Liver (tissue), 9 donors: ENCODE data around the gene SLC34A2. TPM values are rescaled to one million over a fixed set of nuclear protein-coding genes. Genes with fewer than 3 reads are reported as not detected.

Source experiments
- DNase-seq: peaks from one replicate; pipeline ENCODE4 v3.0.0-alpha.2; 2017; ENCODE audit warnings: low spot score
- H3K27ac ChIP-seq, 2 donors: one replicate each; pipeline ENCODE4 v1.7.0; 2013; ENCODE audit warnings: inconsistent platforms in 2 of 2, low read length in 2 of 2, control low read depth in 1 of 2, low read depth in 1 of 2, mild to moderate bottlenecking in 1 of 2
- H3K27me3 ChIP-seq, 4 donors: one replicate each; pipeline versions ENCODE4 v1.6.1 to v1.7.0; 2013; ENCODE audit warnings: low read length in 3 of 4, inconsistent platforms in 1 of 4, mild to moderate bottlenecking in 1 of 4, moderate library complexity in 1 of 4; ENCODE audit not compliant: control insufficient read depth in 4 of 4, insufficient read depth in 4 of 4
- H3K36me3 ChIP-seq, 4 donors: one replicate each; pipeline versions ENCODE4 v1.6.1 to v1.7.0; 2013; ENCODE audit warnings: low read length in 3 of 4, mild to moderate bottlenecking in 3 of 4, low read depth in 1 of 4, moderate library complexity in 1 of 4; ENCODE audit not compliant: control insufficient read depth in 4 of 4, insufficient read depth in 3 of 4
- H3K4me1 ChIP-seq, 4 donors: one replicate each; pipeline versions ENCODE4 v1.6.1 to v1.7.0; 2013; ENCODE audit warnings: low read length in 3 of 4, mild to moderate bottlenecking in 3 of 4, moderate library complexity in 1 of 4; ENCODE audit not compliant: control insufficient read depth in 4 of 4, insufficient read depth in 4 of 4
- H3K4me3 ChIP-seq, 3 donors: one replicate each; pipeline versions ENCODE4 v1.6.1 to v1.7.0; 2013; ENCODE audit warnings: low read length in 3 of 3, control low read depth in 1 of 3, low read depth in 1 of 3, mild to moderate bottlenecking in 1 of 3
- H3K9ac ChIP-seq, 2 donors: one replicate each; pipeline ENCODE4 v1.7.0; 2013; ENCODE audit warnings: low read length in 2 of 2, mild to moderate bottlenecking in 2 of 2, moderate library complexity in 2 of 2, control low read depth in 1 of 2, low read depth in 1 of 2
- H3K9me3 ChIP-seq, 4 donors: one replicate each; pipeline versions ENCODE4 v1.6.1 to v1.7.0; 2013; ENCODE audit warnings: low read length in 3 of 4; ENCODE audit not compliant: control insufficient read depth in 4 of 4
- EGR1 ChIP-seq, 2 donors: IDR thresholded peaks; 2 replicates each; pipeline ENCODE4 v1.6.1; 2016 to 2018; ENCODE audit warnings: antibody characterized with exemption in 2 of 2, low read depth in 2 of 2
- FOXA1 ChIP-seq: IDR thresholded peaks from 2 replicates; pipeline ENCODE4 v1.6.1; 2016; ENCODE audit warnings: antibody characterized with exemption
- FOXA2 ChIP-seq: IDR thresholded peaks from 2 replicates; pipeline ENCODE4 v1.6.1; 2016; ENCODE audit warnings: antibody characterized with exemption
- GABPA ChIP-seq, 2 donors: IDR thresholded peaks in 1 of 2; conservative IDR thresholded peaks in 1 of 2; 2 replicates each; pipeline ENCODE4 v1.6.1; 2016; ENCODE audit warnings: antibody characterized with exemption in 2 of 2, mild to moderate bottlenecking in 1 of 2, moderate library complexity in 1 of 2
- HNF4A ChIP-seq, 2 donors: conservative IDR thresholded peaks; 2 replicates each; pipeline ENCODE4 v1.6.1; 2016; ENCODE audit warnings: antibody characterized with exemption in 2 of 2, mild to moderate bottlenecking in 2 of 2
- HNF4G ChIP-seq: IDR thresholded peaks from 2 replicates; pipeline ENCODE4 v1.6.1; 2016; ENCODE audit warnings: antibody characterized with exemption
- JUND ChIP-seq, 2 donors: IDR thresholded peaks; 2 replicates each; pipeline ENCODE4 v1.6.1; 2016; ENCODE audit warnings: antibody characterized with exemption in 2 of 2
- NR2F2 ChIP-seq: IDR thresholded peaks from 2 replicates; pipeline ENCODE4 v1.6.1; 2016; ENCODE audit warnings: antibody characterized with exemption
- RAD21 ChIP-seq, 2 donors: IDR thresholded peaks; 2 replicates each; pipeline ENCODE4 v1.6.1; 2016; ENCODE audit warnings: antibody characterized with exemption in 2 of 2, mild to moderate bottlenecking in 2 of 2
- RXRA ChIP-seq, 2 donors: IDR thresholded peaks; 2 replicates each; pipeline ENCODE4 v1.6.1; 2017 to 2018; ENCODE audit warnings: antibody characterized with exemption in 2 of 2, mild to moderate bottlenecking in 1 of 2
- SP1 ChIP-seq: IDR thresholded peaks from 2 replicates; pipeline ENCODE4 v1.6.1; 2018; ENCODE audit warnings: antibody characterized with exemption, mild to moderate bottlenecking
- TAF1 ChIP-seq: conservative IDR thresholded peaks from 2 replicates; pipeline ENCODE4 v1.6.1; 2016; ENCODE audit warnings: antibody characterized with exemption, mild to moderate bottlenecking
- YY1 ChIP-seq: IDR thresholded peaks from 2 replicates; pipeline ENCODE4 v1.6.1; 2016; ENCODE audit warnings: antibody characterized with exemption, mild to moderate bottlenecking
- WGBS: extraction: QIAGEN DNeasy Blood & Tissue Kit; methylation state at CpG from one replicate; pipeline ENCODE4 v1.1.7; 2013; 5-methylcytosine and 5-hydroxymethylcytosine counted together
- polyA plus RNA-seq, 2 donors: library from polyadenylated mRNA; stranded (reverse) in 1 of 2; unstranded in 1 of 2; fragments of 200-250 nt in 1 of 2; fragments of >200 nt in 1 of 2; fragmentation: Nextera tagmentation in 1 of 2; extraction: Ambion mirVana in 1 of 2; gene quantifications; one replicate each; pipeline versions ENCODE4 v1.2.1 to v1.2.3, GENCODE V29; 2013 to 2015
- total RNA-seq, 2 donors: library from RNA; depleted of rRNA; stranded (reverse); fragments of >200 nt; gene quantifications; one replicate each; pipeline ENCODE4 v1.2.3, GENCODE V29; 2014
- TF ChIP-seq, protein P1 (sequence below): fragments of 150-350 bp; IDR thresholded peaks from 2 replicates; pipeline ENCODE4 v1.5.1; 2017; ENCODE audit warnings: improper control_type of control experiment, low read depth, low read length; ENCODE audit not compliant: missing input control
- TF ChIP-seq, protein P2 (sequence below): IDR thresholded peaks from 2 replicates; pipeline ENCODE4 v1.6.1; 2016; ENCODE audit warnings: antibody characterized with exemption
- TF ChIP-seq, protein P3 (sequence below): IDR thresholded peaks from 2 replicates; pipeline ENCODE4 v1.6.1; 2016; ENCODE audit warnings: antibody characterized with exemption
- TF ChIP-seq, protein P4 (sequence below): IDR thresholded peaks from 2 replicates; pipeline ENCODE4 v1.6.1; 2016; ENCODE audit warnings: antibody characterized with exemption
- TF ChIP-seq, protein P5 (sequence below): IDR thresholded peaks from 2 replicates; pipeline ENCODE4 v1.6.1; 2016; ENCODE audit warnings: antibody characterized with exemption, mild to moderate bottlenecking
- donor health status: healthy.
- donor health status: healthy.
- donor health status: healthy.
- donor health status: healthy.
- donor health status: healthy.

Gene SLC34A2
- total and polyA plus RNA-seq, 4 donors = 0.14 to 1.4 (median 0.94) TPM

DNA sequence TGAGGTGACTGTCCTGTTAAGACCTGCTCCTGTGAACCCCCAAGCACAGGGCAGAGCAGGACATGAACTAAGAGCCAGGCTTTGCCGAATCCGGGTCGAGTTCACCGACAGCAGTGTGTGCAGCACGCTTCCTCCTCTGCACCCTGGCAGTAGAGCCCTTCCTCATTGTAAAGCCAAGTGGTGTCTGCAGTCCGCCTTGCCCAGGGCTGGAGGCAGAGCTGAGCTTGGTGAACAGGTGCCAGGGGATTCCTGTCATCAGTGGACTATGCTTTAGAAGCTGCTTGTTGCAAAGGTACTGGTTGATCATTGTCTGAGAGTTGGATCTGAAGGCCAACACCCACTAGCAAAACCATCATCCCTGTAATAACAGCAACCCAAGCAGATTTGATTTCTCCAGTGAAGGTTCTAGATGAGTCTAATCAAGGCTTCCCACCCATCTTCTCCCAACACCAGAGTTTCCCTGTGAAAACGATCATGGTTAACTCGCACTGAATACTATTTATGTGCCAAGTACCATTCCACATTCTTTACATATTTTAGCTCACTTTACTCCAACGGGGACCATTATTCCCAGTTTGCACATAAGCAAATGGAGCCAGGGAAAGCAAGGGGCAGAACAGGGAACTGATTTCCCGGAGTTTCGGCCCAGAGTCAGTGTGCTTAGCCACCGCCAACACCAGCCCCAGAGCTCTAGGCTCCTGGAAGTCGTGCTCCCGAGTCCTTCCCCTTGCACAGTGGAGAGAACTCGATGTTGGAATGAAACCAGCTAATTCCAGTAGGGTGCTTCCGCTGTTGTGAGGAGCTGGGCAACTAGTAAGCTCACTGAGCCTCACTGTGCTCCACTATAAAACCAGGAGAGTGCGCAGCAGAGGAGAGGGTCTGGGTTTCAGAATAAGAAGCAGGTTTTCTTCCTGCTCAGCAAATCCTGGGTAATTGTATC is 1.4 kb upstream of the SLC34A2 start:
- H3K9me3 ChIP-seq = no peaks in the 10 kb centered on the region
- TF ChIP-seq FOXA2 = no peak
- TF ChIP-seq NR2F2 = no peak
- TF ChIP-seq, protein P1, sequence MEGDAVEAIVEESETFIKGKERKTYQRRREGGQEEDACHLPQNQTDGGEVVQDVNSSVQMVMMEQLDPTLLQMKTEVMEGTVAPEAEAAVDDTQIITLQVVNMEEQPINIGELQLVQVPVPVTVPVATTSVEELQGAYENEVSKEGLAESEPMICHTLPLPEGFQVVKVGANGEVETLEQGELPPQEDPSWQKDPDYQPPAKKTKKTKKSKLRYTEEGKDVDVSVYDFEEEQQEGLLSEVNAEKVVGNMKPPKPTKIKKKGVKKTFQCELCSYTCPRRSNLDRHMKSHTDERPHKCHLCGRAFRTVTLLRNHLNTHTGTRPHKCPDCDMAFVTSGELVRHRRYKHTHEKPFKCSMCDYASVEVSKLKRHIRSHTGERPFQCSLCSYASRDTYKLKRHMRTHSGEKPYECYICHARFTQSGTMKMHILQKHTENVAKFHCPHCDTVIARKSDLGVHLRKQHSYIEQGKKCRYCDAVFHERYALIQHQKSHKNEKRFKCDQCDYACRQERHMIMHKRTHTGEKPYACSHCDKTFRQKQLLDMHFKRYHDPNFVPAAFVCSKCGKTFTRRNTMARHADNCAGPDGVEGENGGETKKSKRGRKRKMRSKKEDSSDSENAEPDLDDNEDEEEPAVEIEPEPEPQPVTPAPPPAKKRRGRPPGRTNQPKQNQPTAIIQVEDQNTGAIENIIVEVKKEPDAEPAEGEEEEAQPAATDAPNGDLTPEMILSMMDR = no peak
- TF ChIP-seq, protein P2, sequence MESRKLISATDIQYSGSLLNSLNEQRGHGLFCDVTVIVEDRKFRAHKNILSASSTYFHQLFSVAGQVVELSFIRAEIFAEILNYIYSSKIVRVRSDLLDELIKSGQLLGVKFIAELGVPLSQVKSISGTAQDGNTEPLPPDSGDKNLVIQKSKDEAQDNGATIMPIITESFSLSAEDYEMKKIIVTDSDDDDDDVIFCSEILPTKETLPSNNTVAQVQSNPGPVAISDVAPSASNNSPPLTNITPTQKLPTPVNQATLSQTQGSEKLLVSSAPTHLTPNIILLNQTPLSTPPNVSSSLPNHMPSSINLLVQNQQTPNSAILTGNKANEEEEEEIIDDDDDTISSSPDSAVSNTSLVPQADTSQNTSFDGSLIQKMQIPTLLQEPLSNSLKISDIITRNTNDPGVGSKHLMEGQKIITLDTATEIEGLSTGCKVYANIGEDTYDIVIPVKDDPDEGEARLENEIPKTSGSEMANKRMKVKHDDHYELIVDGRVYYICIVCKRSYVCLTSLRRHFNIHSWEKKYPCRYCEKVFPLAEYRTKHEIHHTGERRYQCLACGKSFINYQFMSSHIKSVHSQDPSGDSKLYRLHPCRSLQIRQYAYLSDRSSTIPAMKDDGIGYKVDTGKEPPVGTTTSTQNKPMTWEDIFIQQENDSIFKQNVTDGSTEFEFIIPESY = no peak
- TF ChIP-seq, protein P3, sequence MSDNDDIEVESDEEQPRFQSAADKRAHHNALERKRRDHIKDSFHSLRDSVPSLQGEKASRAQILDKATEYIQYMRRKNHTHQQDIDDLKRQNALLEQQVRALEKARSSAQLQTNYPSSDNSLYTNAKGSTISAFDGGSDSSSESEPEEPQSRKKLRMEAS = no peak
- TF ChIP-seq, protein P4, sequence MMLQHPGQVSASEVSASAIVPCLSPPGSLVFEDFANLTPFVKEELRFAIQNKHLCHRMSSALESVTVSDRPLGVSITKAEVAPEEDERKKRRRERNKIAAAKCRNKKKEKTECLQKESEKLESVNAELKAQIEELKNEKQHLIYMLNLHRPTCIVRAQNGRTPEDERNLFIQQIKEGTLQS = no peak
- TF ChIP-seq FOXA1 = no peak
- no peak for TF ChIP-seq TAF1
- TF ChIP-seq HNF4G = no peak
- TF ChIP-seq, protein P5, sequence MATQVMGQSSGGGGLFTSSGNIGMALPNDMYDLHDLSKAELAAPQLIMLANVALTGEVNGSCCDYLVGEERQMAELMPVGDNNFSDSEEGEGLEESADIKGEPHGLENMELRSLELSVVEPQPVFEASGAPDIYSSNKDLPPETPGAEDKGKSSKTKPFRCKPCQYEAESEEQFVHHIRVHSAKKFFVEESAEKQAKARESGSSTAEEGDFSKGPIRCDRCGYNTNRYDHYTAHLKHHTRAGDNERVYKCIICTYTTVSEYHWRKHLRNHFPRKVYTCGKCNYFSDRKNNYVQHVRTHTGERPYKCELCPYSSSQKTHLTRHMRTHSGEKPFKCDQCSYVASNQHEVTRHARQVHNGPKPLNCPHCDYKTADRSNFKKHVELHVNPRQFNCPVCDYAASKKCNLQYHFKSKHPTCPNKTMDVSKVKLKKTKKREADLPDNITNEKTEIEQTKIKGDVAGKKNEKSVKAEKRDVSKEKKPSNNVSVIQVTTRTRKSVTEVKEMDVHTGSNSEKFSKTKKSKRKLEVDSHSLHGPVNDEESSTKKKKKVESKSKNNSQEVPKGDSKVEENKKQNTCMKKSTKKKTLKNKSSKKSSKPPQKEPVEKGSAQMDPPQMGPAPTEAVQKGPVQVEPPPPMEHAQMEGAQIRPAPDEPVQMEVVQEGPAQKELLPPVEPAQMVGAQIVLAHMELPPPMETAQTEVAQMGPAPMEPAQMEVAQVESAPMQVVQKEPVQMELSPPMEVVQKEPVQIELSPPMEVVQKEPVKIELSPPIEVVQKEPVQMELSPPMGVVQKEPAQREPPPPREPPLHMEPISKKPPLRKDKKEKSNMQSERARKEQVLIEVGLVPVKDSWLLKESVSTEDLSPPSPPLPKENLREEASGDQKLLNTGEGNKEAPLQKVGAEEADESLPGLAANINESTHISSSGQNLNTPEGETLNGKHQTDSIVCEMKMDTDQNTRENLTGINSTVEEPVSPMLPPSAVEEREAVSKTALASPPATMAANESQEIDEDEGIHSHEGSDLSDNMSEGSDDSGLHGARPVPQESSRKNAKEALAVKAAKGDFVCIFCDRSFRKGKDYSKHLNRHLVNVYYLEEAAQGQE = no peak
- TF ChIP-seq YY1 = no peak
- no peak for TF ChIP-seq JUND (IDR thresholded peaks at IDR 0.05)
- no peak for TF ChIP-seq HNF4A (conservative IDR thresholded peaks at IDR 0.05)
- TF ChIP-seq SP1 = no peak
- no peak for TF ChIP-seq EGR1 (IDR thresholded peaks at IDR 0.05; ENCODE audit: low read depth in 2 of 2)
- no peak for TF ChIP-seq GABPA (IDR thresholded peaks at IDR 0.05 in 1 of 2, conservative IDR thresholded peaks at IDR 0.05 in 1 of 2)
- no peak for TF ChIP-seq RAD21 (IDR thresholded peaks at IDR 0.05)
- no peak for TF ChIP-seq RXRA (IDR thresholded peaks at IDR 0.05)
- H3K4me1 ChIP-seq = peaks cover 0 to 9% (median 2%) of the 10 kb centered on the region in 4 donors
- no peak overlapping the region for H3K9ac ChIP-seq
- WGBS = 60% methylated on average over 17 of the region's 17 CpGs
- no peak for DNase-seq
- H3K27me3 ChIP-seq = peaks cover 0 to 14% (median 1%) of the 10 kb centered on the region in 4 donors
- H3K27ac ChIP-seq = no peak overlapping the region
- H3K4me3 ChIP-seq = no peak overlapping the region
- H3K36me3 ChIP-seq = no peaks in the 10 kb centered on the region
